ENCODE data around the gene BTBD16.

Gene BTBD16

DNA sequence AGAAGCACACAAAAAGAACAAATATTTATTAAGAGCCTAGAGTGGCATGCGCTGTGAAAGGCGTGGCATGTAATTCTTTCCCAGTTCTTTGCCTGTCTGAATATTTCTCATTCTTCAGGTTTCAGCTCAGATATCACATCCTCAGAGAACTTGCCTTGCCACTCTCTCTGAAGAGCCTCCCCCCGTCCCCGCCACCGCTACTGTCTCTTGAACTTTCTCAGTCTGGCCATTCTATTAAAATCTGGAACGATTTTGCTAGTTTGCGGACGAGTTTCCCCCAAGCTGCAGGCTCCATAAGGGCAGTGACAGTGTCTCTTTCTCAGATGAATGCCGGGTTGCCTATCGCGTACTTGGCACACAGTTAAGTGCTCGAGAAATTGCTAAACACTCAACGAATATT is 102.6 kb downstream of the BTBD16 start:
- DNase-seq (ENCODE audit: low read depth in 3 of 3) = no peak

DNA sequence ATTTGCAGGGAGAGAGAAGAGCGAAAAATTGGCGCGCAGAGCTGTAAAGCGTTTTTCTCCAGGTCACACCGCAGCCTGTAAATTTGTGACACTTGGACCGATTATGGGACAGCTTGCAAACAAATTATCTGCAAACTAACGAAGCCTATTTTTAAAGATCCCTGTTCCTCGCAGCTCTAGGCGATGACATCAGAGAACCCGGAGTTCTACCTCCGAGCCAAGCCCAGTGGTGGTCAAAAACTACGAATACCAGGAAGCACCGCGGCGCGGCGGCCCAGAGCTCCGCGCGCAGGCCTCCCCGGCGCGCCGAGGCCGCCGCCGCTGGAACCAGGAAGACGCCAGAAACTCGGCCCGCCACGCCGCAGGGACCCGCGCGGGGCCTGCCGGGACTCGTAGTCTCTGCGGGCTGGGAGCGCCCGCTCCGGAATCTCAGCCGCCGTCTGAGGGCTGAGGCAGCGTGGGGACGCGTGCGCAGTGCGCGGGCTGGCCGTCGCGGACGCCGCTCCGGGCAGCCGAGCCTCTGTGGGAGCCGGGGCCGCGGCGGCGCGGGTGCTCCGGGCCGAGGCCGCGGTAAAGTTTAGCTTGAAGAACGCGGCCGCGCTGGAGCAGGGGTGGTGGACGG is 103.3 kb downstream of the BTBD16 start, which contains the start of gene PLEKHA1:
Gene PLEKHA1 (plus strand): TSS at position 472 of the 622 bp plus-strand sequence. CDS start 18,493 bp downstream, outside the sequence.
- DNase-seq (ENCODE audit: low read depth in 3 of 3) = peak; percentile 84 to 93 (median 88)

DNA sequence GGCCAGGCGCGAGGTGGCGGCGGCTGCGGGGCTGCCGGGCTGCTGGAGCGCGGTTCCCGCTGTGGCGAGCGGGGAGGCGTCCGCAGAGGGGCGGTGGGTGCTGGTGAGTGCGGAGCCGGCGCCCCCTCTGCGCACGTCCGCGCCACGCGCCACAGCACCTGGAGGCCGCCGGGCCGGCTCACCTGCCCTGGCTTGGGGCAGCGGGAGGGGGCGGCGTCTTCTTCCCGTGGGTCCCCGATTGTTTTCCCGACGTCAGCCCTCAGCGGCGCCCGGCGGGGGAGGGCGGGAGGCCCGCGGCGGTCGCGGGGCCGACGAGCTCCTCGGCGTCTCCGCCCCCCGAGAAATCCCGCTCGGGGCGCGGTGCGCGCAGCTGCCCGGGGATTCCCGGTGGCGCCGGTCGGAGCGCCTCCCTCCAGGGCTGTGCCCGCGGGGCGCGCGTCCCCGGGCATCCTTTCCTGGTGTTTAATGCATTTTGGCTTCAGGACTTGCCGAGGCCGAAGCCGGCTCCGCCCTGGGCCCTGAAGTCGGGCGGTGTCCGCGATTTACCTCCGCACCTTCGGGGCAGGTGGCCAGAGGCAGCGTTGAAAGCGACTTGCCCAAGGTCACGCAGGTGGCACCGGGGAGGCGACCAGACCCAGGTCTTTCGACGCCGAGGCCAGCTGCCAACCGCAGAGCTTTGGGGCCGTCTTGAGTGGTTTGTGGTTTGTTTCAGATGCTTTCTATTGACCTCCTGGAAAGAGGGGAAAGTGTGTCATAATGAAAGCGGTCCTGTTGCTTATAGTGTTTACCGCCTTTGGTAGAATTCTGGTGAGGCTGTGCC is 104.0 kb downstream of the BTBD16 start:
- peak; percentile 45 to 55 (median 53) for DNase-seq (ENCODE audit: low read depth in 3 of 3)

DNA sequence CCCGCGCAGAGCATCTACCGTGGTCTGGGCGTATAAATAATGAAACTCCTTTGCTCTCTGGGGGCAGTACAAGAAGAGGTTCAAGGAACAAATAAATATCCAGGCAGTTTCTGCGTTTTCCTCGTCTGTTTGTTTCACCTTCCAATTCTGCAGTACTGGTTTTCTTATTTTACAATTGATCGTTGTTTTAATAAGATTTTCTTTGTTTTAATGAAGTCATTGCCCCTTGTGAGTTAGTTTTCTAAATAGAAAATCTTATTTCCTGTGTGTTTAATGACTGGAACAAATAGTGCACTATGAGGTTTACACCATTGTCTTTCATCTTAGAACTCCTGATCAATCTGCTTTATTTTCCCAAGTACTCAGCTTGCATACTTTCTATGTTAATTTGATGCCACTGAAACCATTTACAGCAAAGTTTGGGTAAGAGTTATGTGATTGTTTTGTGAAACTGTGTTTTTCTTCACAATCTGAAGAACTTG is 104.6 kb downstream of the BTBD16 start:
- DNase-seq (ENCODE audit: low read depth in 3 of 3) = no peak

DNA sequence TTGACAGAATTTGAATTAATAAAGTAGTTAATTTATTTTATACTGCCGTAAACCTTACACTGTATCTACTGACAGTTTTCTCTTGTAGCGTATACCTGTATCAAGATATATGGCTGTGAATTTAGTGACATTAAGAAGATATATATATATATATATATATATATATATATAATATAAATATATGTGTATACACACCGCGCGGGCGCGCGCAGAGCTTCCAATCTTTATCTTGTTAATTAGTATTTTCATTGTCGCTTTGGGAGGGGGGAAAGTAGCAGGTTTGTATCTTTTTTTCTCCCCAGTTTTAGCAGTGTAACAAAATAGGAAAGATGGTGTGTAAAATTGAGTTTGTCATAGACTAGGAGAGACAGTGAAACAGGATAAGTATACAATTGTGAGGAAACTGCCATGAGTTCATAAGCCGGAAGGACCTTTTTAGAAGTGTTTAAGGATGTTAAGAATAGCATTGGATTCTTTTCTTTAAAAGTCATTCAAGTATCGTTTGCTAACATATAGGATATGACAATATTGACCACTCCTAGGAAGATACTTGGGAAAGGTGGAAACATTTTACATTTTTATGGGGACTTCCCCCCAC is 105.4 kb downstream of the BTBD16 start:
- DNase-seq (ENCODE audit: low read depth in 3 of 3) = no peak

DNA sequence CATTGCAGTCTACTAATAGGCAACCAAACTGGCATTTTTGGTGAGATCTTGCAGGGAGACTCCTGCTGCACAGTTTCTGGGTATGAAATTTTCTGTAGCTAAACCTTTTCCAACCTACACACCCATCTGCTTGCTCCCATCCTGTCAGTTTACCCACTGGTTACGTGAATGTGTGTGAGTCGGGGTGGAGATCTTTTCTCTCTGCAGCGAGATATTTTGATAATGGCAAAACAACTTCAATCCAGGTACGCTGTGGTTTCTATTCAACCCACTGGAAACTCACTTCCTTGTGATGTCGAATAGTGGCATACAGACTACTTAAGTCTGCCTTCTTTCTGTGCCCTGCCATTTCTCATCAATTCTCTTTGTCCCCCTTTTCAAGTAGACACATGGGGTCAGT is 107.9 kb downstream of the BTBD16 start:
- DNase-seq (ENCODE audit: low read depth in 3 of 3) = no peak

DNA sequence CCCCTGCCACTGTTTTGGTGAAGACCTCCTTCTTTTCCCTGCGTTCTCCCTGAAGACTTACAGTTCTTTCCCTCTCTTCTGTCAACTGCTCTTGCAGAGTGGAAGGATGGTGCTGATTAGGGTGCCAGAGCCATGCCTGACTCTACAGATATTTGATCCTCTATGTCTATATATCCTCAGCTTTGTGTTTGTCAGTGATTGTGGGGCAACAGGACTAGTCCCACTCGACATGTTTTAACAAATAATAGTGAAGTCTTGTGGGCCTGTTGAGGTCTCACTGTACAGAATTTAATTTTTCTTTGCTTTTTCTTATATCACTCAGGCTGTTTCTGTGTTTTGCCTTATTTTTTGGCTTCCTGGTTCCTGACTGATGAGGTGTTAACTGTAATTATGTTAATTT is 108.4 kb downstream of the BTBD16 start:
- DNase-seq (ENCODE audit: low read depth in 3 of 3) = no peak

DNA sequence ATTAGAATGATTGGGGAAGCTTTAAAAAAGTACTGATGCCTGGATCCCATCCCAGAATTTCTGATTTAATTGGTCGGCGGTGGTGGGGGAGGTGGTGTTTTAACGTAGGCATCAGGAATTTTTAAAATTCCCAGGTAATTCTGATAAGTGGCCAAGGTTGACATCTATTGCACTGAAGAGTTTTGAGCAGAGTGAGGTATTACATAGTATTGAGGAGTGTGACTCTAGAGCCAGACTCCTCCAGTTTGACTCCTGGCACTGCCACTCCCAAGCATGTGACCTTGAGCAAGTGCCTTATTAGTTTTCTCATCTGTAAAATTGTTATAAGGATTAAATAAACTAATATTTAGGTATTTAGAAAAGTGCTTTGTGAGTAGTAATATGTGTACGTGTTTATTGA is 109.6 kb downstream of the BTBD16 start:
- no peak for DNase-seq (ENCODE audit: low read depth in 3 of 3)

DNA sequence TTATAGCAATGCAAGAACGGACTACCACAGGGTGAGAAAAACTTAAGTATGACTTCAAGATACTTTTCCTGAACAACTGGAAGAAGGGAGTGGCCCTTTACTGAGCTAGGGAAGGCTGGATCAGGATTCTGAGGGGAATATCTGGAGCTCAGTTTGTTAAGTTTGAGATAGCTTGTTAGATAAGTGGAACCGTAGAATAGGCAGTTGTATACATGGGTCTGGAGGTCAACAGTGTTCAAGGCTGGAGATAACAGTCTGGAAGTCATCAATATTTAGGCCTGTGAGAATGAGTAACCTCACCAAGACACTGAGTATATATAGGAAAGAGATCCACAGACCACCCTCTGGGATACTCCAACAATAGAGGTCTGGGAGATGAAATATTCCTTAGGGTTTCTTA is 110.6 kb downstream of the BTBD16 start:
- DNase-seq (ENCODE audit: low read depth in 3 of 3) = no peak

DNA sequence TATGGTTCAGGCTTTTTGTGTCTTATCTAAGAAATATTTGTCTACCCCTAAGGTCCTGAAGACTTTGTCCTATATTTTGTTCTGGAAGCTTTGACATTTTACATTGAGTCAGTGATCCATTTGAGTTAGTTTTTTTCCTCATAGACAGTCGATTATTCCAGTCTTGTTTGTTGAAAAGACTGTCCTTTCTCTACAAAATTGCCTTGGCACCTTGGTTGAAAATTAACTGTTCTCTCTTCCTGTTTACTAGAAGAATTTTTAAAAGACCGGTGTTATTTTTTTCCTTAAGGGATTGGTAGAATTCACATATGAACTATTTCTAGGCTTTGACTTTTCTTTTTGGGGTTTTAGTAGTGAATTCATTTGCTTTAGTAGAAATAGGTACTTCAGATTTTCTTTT is 115.4 kb downstream of the BTBD16 start:
- no peak for DNase-seq (ENCODE audit: low read depth in 3 of 3)

DNA sequence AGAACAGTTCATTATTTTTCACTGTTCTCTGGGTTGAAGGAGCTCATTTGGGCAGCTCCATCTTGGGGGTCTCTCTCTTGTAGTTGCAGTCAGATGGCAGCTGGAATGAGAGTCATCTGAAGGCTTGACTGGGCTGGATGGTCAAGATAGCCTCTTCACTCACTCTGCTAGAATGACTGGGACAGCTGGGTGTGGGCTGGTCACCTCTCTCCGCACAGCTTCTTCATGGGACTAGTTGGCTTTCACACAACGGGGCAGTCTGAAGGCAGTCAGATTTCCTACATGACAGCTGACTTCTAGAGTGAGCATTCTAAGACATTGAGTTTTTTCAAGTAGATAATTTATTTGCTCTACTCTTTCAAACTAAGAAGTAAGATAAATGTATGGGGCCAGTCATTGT is 116.5 kb downstream of the BTBD16 start:
- no peak for DNase-seq (ENCODE audit: low read depth in 3 of 3)
